Right lobe of liver (tissue), 4 donors: ENCODE measurements around the gene ALOX12.

Experiments used
- POLR2A ChIP-seq: fragments of 450-650 bp; IDR thresholded peaks from one replicate; pipeline ENCODE4 v1.6.1; 2017; ENCODE audit warnings: antibody characterized with exemption, mild to moderate bottlenecking
- TF ChIP-seq, protein P1 (sequence below), 4 donors: fragments of 200-600 bp in 3 of 4; fragments of 450-650 bp in 1 of 4; IDR thresholded peaks; one replicate each; pipeline versions ENCODE4 v1.5.1 to v1.8.0; 2016 to 2022; ENCODE audit warnings: antibody characterized with exemption in 4 of 4, mild to moderate bottlenecking in 2 of 4
- donor health status: DM: no; HTN: no; CAD: no.
- donor health status: DM: no; HTN: no; CAD: no.
- donor health status: DM: no; HTN: yes; CAD: no.

DNA sequence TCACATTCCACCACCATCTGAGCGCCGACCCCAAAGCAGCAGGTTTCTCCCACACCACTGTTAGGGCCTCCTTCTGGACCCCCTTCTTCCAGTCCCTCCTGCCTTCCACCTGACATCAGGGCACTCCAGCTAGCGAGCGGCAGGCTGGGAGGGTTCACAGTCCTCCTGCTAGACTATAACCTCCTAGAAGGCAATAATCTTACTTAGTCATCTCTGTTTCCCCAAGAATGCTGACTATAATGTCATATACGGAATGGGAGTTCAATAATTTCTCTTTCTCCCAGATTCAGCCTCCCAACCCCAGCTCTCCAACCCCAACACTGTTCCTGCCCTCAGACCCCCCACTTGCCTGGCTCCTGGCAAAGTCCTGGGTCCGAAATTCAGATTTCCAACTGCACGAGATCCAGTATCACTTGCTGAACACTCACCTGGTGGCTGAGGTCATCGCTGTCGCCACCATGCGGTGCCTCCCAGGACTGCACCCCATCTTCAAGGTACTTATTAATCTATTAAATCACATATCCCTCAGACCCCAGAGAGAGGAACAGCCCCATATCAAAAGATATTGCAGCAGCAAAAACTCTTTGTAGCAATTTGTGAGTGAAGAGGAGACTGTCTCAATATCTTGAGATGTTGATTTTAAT lies 5.6 kb downstream of the ALOX12 start:
- no peak for TF ChIP-seq POLR2A
- TF ChIP-seq, protein P1, sequence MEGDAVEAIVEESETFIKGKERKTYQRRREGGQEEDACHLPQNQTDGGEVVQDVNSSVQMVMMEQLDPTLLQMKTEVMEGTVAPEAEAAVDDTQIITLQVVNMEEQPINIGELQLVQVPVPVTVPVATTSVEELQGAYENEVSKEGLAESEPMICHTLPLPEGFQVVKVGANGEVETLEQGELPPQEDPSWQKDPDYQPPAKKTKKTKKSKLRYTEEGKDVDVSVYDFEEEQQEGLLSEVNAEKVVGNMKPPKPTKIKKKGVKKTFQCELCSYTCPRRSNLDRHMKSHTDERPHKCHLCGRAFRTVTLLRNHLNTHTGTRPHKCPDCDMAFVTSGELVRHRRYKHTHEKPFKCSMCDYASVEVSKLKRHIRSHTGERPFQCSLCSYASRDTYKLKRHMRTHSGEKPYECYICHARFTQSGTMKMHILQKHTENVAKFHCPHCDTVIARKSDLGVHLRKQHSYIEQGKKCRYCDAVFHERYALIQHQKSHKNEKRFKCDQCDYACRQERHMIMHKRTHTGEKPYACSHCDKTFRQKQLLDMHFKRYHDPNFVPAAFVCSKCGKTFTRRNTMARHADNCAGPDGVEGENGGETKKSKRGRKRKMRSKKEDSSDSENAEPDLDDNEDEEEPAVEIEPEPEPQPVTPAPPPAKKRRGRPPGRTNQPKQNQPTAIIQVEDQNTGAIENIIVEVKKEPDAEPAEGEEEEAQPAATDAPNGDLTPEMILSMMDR (IDR thresholded peaks at IDR 0.05) = peak; percentile 27 to 35 (median 34)
